Endothelial cell of umbilical vein (primary cell): ENCODE data around the gene PAGE4. TPM values are rescaled to one million over a fixed set of nuclear protein-coding genes. Genes with fewer than 3 reads are reported as not detected.

Source experiments
- BruUV-seq: library from RNA; stranded (reverse); fragments of 400-500 nt; replicated peaks from 2 replicates; lab custom pipeline; 2021; lab: Mats Ljungman, UMichigan
- CTCF ChIA-PET: fragments of 300-600, 350-600 bp; sonication (Branson Sonifier 250); formaldehyde crosslinking; loops from one replicate; lab custom pipeline; 2021; ENCODE audit warnings: antibody characterized with exemption, inconsistent platforms; lab: Charles Lee
- POLR2A ChIA-PET: fragments of 300-600, 350-600 bp; sonication (Branson Sonifier 250); formaldehyde crosslinking; loops from one replicate; lab custom pipeline; 2021; ENCODE audit warnings: antibody characterized with exemption, inconsistent platforms; lab: Charles Lee
- DNase-seq: peaks from one replicate; pipeline ENCODE4 v3.0.0-alpha.2; 2011; ENCODE audit warnings: low read depth, low spot score
- FAIRE-seq: peaks from 2 replicates; lab custom pipeline; 2011; peaks lifted over from hg19 to GRCh38; lab: Jason Lieb, UNC
- H2AFZ ChIP-seq: 2 replicates; pipeline ENCODE4 v1.6.0; 2012; ENCODE audit warnings: low read depth, low read length, control low read depth, inconsistent platforms
- H3K27ac ChIP-seq: 2 replicates; pipeline ENCODE4 v1.5.1; 2011; ENCODE audit warnings: low read depth, mild to moderate bottlenecking, control low read depth, low read length, moderate library complexity; ENCODE audit not compliant: insufficient read depth
- H3K27me3 ChIP-seq, 2 experiments: 2 replicates each; pipeline versions ENCODE4 v1.6.0 to v1.6.1; 2011; ENCODE audit warnings: low read length in 2 of 2, mixed read lengths in 1 of 2; ENCODE audit not compliant: control insufficient read depth in 2 of 2, insufficient read depth in 2 of 2
- H3K36me3 ChIP-seq, 2 experiments: 2 replicates in 1 of 2; 3 replicates in 1 of 2; pipeline ENCODE4 v1.5.1; 2011; ENCODE audit warnings: low read length in 2 of 2, mild to moderate bottlenecking in 1 of 2, moderate library complexity in 1 of 2; ENCODE audit not compliant: control insufficient read depth in 2 of 2, insufficient read depth in 2 of 2; ENCODE audit errors: extremely low read depth in 1 of 2
- H3K4me1 ChIP-seq: 3 replicates; pipeline ENCODE4 v1.5.1; 2011; ENCODE audit warnings: mild to moderate bottlenecking, low read length; ENCODE audit not compliant: control insufficient read depth, insufficient read depth; ENCODE audit errors: extremely low read depth
- H3K4me2 ChIP-seq: 2 replicates; pipeline ENCODE4 v1.6.1; 2011; ENCODE audit warnings: low read length, control low read depth, mixed read lengths; ENCODE audit not compliant: insufficient read depth
- H3K4me3 ChIP-seq, 3 experiments: fragments of 200-600 bp in 1 of 3; sonication (generic), shearing (Covaris generic) in 1 of 3; replicated peaks in 1 of 3; 2 replicates each; pipeline ENCODE4 v1.5.1; 2011 to 2016; ENCODE audit warnings: control low read depth in 3 of 3, low read length in 3 of 3, mild to moderate bottlenecking in 2 of 3, inconsistent platforms in 1 of 3, low read depth in 1 of 3, moderate library complexity in 1 of 3; ENCODE audit not compliant: insufficient read depth in 1 of 3
- H3K79me2 ChIP-seq: 2 replicates; pipeline ENCODE4 v1.6.0; 2012; ENCODE audit warnings: low read length, inconsistent platforms; ENCODE audit not compliant: control insufficient read depth, insufficient read depth
- H3K9ac ChIP-seq: replicated peaks from 2 replicates; pipeline ENCODE3; 2011; ENCODE audit warnings: low read length, control low read depth; ENCODE audit not compliant: insufficient read depth; ENCODE audit errors: extremely low read depth
- H3K9me1 ChIP-seq: replicated peaks from 3 replicates; pipeline ENCODE4 v1.6.0; 2011; ENCODE audit warnings: mild to moderate bottlenecking, low read length; ENCODE audit not compliant: control insufficient read depth, insufficient read depth; ENCODE audit errors: extremely low read depth
- H3K9me3 ChIP-seq: replicated peaks from 2 replicates; pipeline ENCODE4 v1.5.1; 2012; ENCODE audit warnings: low read length, inconsistent platforms; ENCODE audit not compliant: control insufficient read depth, insufficient read depth
- H4K20me1 ChIP-seq: replicated peaks from 2 replicates; pipeline ENCODE3; 2011; ENCODE audit warnings: mild to moderate bottlenecking, low read length; ENCODE audit not compliant: control insufficient read depth, insufficient read depth; ENCODE audit errors: extremely low read depth
- CTCF ChIP-seq, 2 donors: IDR thresholded peaks; 1 replicate in 1 of 2; 2 replicates in 1 of 2; pipeline ENCODE4 v1.5.1; 2011; ENCODE audit warnings: low read length in 2 of 2, mild to moderate bottlenecking in 2 of 2, moderate library complexity in 2 of 2, control low read depth in 1 of 2, inconsistent platforms in 1 of 2, low read depth in 1 of 2; ENCODE audit not compliant: insufficient read depth in 1 of 2; ENCODE audit errors: extremely low read depth in 1 of 2
- EZH2 ChIP-seq: IDR thresholded peaks from 2 replicates; pipeline ENCODE4 v1.6.1; 2012; ENCODE audit warnings: borderline replicate concordance, low read depth, mild to moderate bottlenecking, moderate library complexity, low read length, inconsistent platforms; ENCODE audit not compliant: severe bottlenecking
- FOS ChIP-seq: IDR thresholded peaks from 2 replicates; pipeline ENCODE4 v1.6.1; 2011; ENCODE audit warnings: mild to moderate bottlenecking, low read length, moderate library complexity, borderline replicate concordance; ENCODE audit not compliant: insufficient read depth
- GATA2 ChIP-seq: IDR thresholded peaks from 2 replicates; pipeline ENCODE4 v1.7.0; 2011; ENCODE audit warnings: low read depth, mild to moderate bottlenecking, moderate library complexity, mixed read lengths, low read length; ENCODE audit not compliant: insufficient read length, insufficient read depth
- JUN ChIP-seq: IDR thresholded peaks from 2 replicates; pipeline ENCODE4 v1.6.1; 2011; ENCODE audit warnings: borderline replicate concordance, low read depth; ENCODE audit not compliant: insufficient read length, insufficient read depth
- MAX ChIP-seq: IDR thresholded peaks from 2 replicates; pipeline ENCODE4 v1.6.1; 2011; ENCODE audit not compliant: insufficient read depth, insufficient read length
- MYC ChIP-seq: IDR thresholded peaks from one replicate; pipeline ENCODE4 v1.6.1; 2011; ENCODE audit warnings: mild to moderate bottlenecking, low read depth, low read length
- POLR2A ChIP-seq: IDR thresholded peaks from 2 replicates; pipeline ENCODE4 v1.6.1; 2012; ENCODE audit warnings: low read depth, mild to moderate bottlenecking, control low read depth, low read length
- POLR2AphosphoS5 ChIP-seq: IDR thresholded peaks from 2 replicates; pipeline ENCODE4 v1.6.1; 2012; ENCODE audit warnings: low read depth, mild to moderate bottlenecking, control low read depth, low read length, moderate library complexity; ENCODE audit not compliant: insufficient read depth
- dilution Hi-C: fragments of 300-500 bp; cut with MboI; formaldehyde crosslinking; loops from one replicate; pipeline ENCODE4 v1.15.0; 2019; ENCODE audit warnings: low sequenced_read_pairs; ENCODE audit not compliant: extremely low pct_ligation_motif_present
- intact Hi-C: fragments of 100-400 bp; cut with micrococcal nuclease; formaldehyde crosslinking; loops from one replicate; pipeline ENCODE4 v1.10.0; 2022
- polyA plus RNA-seq, 4 experiments: library from polyadenylated mRNA; depleted of rRNA in 3 of 4; stranded (reverse) in 3 of 4; unstranded in 1 of 4; fragments of >200 nt; gene quantifications; 2 replicates each; pipeline versions ENCODE4 v1.2.1 to v1.2.3, GENCODE V29; 2011 to 2012; ENCODE audit warnings: missing spikeins in 1 of 4
- total RNA-seq: library from RNA; stranded (reverse); gene quantifications from 2 replicates; pipeline ENCODE4 v1.2.3, GENCODE V29; 2021

The PAGE4 gene
- total and polyA plus RNA-seq, 2 donors (not counting 3 experiments of a cell fraction or from before 2014, with no cell fraction given): not detected

DNA sequence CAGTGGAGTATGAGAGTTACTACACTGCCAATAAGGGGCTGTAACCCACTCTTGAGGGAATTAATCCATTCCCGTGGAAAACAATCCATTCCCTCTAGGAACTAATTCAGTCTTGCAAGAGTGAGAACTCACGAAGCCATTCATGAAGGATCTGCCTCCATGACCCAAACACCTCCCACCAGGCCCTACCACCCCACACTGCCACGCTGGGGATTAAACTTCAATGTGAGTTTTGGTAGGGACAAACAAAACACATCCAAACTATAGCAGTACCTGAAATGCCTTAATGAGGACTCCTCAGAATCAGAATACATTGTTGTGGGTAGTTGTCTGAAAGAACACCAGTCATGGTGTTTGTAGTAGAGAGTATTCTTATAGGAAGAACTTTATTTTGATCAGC, 19.2 kb downstream of the PAGE4 start:
- H3K9me3 ChIP-seq: no peaks in the 10 kb centered on the region
- BruUV-seq: no TSS peak
- no peak overlapping the region for H2AFZ ChIP-seq
- no peaks in the 10 kb centered on the region for H3K27me3 ChIP-seq
- dilution Hi-C loops (no loop called here), intact Hi-C loops (no loop called here)
- TF ChIP-seq MAX (no peak), POLR2AphosphoS5 (no peak), JUN (no peak), FOS (no peak), POLR2A (no peak), CTCF (IDR thresholded peaks at IDR 0.05; ENCODE audit: extremely low read depth in 1 of 2, insufficient read depth in 1 of 2, low read depth in 1 of 2, low read length in 2 of 2) (no peak), EZH2 (no peak), MYC (no peak), GATA2 (no peak)
- H3K4me1 ChIP-seq: no peaks in the 10 kb centered on the region
- H3K27ac ChIP-seq: no peak overlapping the region
- ChIA-PET CTCF (no interaction called here), POLR2A (no interaction called here)
- FAIRE-seq (no peak), DNase-seq (no peak)
- H3K36me3 ChIP-seq: no peaks in the 10 kb centered on the region
- H3K4me2 ChIP-seq: no peak overlapping the region
- no peak overlapping the region for H3K9ac ChIP-seq
- no peaks in the 10 kb centered on the region for H3K79me2 ChIP-seq
- no peaks in the 10 kb centered on the region for H4K20me1 ChIP-seq
- no peak overlapping the region for H3K4me3 ChIP-seq
- no peaks in the 10 kb centered on the region for H3K9me1 ChIP-seq
